ENCODE results near the gene EME2.

EME2 gene

GRCh38 chr16:1782408-1783264, 10.0 kb downstream of the EME2 start, which contains the start of the genes NUBP2 and SPSB3:
Gene NUBP2 (plus strand): TSS chr16:1782960. CDS start chr16:1783021, 61 bp downstream.
Gene SPSB3 (minus strand): TSS chr16:1782571. CDS start chr16:1781483, 1,088 bp downstream.
- TF ChIP-seq, protein P1, sequence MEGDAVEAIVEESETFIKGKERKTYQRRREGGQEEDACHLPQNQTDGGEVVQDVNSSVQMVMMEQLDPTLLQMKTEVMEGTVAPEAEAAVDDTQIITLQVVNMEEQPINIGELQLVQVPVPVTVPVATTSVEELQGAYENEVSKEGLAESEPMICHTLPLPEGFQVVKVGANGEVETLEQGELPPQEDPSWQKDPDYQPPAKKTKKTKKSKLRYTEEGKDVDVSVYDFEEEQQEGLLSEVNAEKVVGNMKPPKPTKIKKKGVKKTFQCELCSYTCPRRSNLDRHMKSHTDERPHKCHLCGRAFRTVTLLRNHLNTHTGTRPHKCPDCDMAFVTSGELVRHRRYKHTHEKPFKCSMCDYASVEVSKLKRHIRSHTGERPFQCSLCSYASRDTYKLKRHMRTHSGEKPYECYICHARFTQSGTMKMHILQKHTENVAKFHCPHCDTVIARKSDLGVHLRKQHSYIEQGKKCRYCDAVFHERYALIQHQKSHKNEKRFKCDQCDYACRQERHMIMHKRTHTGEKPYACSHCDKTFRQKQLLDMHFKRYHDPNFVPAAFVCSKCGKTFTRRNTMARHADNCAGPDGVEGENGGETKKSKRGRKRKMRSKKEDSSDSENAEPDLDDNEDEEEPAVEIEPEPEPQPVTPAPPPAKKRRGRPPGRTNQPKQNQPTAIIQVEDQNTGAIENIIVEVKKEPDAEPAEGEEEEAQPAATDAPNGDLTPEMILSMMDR (IDR thresholded peaks at IDR 0.05; ENCODE audit: low read depth, low read length) = no peak
- in situ Hi-C loops (cut with HindIII; ENCODE audit: low sequenced_read_pairs) = no loop called here
- peak within 1 kb of the TSS; percentile 89 for H3K4me3 ChIP-seq (ENCODE audit: low read depth, low read length)
- peak; percentile 100 for DNase-seq (ENCODE audit: low read depth, low spot score)

GRCh38 chr16:1784977-1785845, 12.6 kb downstream of the EME2 start:
- TF ChIP-seq, protein P1 (IDR thresholded peaks at IDR 0.05; ENCODE audit: low read depth, low read length) = no peak
- in situ Hi-C loops (cut with HindIII; ENCODE audit: low sequenced_read_pairs) = no loop called here
- no peak for DNase-seq (ENCODE audit: low read depth, low spot score)
- no peak overlapping the region for H3K4me3 ChIP-seq (ENCODE audit: low read depth, low read length)

- H3K4me3 ChIP-seq (ENCODE audit: low read depth, low read length) = no peak overlapping the region
- in situ Hi-C loops (cut with HindIII; ENCODE audit: low sequenced_read_pairs) = no loop called here
- TF ChIP-seq, protein P1 (IDR thresholded peaks at IDR 0.05; ENCODE audit: low read depth, low read length) = no peak
- no peak for DNase-seq (ENCODE audit: low read depth, low spot score)
These were observed 13.2 kb downstream of the EME2 start for GRCh38 chr16:1785846-1786170.

DNA sequence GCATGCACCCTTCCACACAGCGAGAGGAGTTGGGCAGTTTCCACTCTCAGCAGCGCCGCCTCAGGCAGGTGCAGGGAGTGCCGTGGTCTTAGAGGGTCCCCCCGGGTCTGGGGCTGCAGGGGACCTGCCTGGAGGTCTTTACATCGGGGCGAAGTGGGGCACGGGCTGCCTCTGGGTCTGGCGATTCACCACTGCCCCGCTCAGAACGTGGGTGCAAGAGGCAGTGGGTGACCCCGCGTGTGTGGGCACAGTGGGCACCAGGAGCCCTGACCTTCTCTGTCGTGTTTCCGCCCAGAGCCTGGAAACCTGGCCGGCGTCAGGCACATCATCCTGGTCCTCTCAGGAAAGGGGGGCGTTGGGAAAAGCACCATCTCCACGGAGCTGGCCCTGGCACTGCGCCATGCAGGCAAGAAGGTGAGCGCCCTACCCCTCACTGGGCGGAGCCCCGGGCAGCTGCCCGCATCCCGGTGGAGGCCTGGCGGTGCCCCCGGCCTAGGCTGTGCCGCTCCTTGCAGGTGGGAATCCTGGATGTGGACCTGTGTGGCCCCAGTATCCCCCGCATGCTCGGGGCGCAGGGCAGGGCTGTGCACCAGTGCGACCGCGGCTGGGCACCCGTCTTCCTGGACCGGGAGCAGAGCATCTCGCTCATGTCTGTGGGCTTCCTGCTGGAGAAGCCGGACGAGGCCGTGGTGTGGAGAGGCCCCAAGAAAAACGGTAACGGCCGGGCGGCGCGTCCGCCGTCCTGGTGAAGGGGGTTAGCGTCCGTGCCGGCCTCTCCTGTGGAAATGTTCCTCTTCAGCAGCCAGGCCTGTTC, 13.8 kb downstream of the EME2 start:
- TF ChIP-seq, protein P1 (IDR thresholded peaks at IDR 0.05; ENCODE audit: low read depth, low read length) = no peak
- H3K4me3 ChIP-seq (ENCODE audit: low read depth, low read length) = no peak overlapping the region
- no peak for DNase-seq (ENCODE audit: low read depth, low spot score)
- in situ Hi-C loops (cut with HindIII; ENCODE audit: low sequenced_read_pairs) = no loop called here

- TF ChIP-seq, protein P1 (IDR thresholded peaks at IDR 0.05; ENCODE audit: low read depth, low read length) = no peak
- in situ Hi-C loops (cut with HindIII; ENCODE audit: low sequenced_read_pairs) = no loop called here
- H3K4me3 ChIP-seq (ENCODE audit: low read depth, low read length) = no peak overlapping the region
- no peak for DNase-seq (ENCODE audit: low read depth, low spot score)
These were observed 14.4 kb downstream of the EME2 start for GRCh38 chr16:1787056-1787321.

All from astrocyte of the spinal cord (primary cell).